ENCODE measurements around the gene ADTRP.

The ADTRP gene

GRCh38 chr6:11764250-11764604 lies 14.4 kb downstream of the ADTRP start:
- Histone ChIP-seq H3K4me3 (ENCODE audit: low read depth, low read length) (no peak overlapping the region), H3K27me3 (replicated peaks) (no peaks in the 10 kb centered on the region), H3K27ac (no peak overlapping the region), H3K36me3 (replicated peaks) (no peaks in the 10 kb centered on the region)
- no peak for TF ChIP-seq CTCF (IDR thresholded peaks at IDR 0.05; ENCODE audit: low read depth, low read length, missing control alignments)
- in situ Hi-C loops (cut with HindIII; ENCODE audit: low pct_ligation_motif_present, low sequenced_read_pairs): loop anchor here (25.0 kb wide), 1 partner anchor 248 kb away; the partner anchor contains the start of gene HIVEP1
- DNase-seq: no peak

GRCh38 chr6:11763460-11764249 lies 14.9 kb downstream of the ADTRP start:
- Histone ChIP-seq H3K27me3 (replicated peaks) (no peaks in the 10 kb centered on the region), H3K36me3 (replicated peaks) (no peaks in the 10 kb centered on the region), H3K27ac (no peak overlapping the region), H3K4me3 (ENCODE audit: low read depth, low read length) (no peak overlapping the region)
- DNase-seq: no peak
- no peak for TF ChIP-seq CTCF (IDR thresholded peaks at IDR 0.05; ENCODE audit: low read depth, low read length, missing control alignments)
- in situ Hi-C loops (cut with HindIII; ENCODE audit: low pct_ligation_motif_present, low sequenced_read_pairs): loop anchor here (25.0 kb wide), 1 partner anchor 249 kb away; the partner anchor contains the start of gene HIVEP1

DNA sequence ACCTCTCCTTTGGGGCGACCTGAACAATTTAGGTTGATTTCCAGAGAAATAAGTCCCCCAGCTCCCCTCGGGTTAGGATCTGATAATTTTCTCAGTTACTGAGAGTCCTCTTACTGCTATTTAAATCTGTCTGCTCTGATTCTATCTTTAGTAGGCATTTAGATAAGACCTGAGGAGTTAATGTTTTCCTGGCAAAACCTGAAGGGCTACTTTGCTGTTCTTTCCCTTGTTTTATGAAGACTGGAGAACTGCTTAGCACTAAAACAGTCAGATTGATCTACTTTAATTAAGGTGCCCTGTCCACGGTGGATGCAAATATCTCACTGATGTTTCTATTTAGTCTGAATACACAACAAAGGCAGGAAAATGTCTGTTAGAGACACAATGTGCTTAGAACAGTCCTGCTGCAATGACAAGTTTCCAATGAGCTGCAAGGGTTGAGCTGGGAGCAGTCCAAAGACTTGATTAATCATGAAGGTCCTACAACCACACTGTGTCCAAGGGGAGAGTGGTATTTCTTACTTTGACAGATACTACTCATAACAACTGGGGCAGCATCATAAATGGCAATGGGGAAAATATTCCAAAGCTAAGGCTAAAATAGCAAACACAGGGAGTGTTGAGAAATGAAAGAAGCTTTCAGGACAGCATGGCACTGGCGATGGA lies 15.7 kb downstream of the ADTRP start:
- DNase-seq: peak; percentile 31
- in situ Hi-C loops (cut with HindIII; ENCODE audit: low pct_ligation_motif_present, low sequenced_read_pairs): loop anchor here (25.0 kb wide), 1 partner anchor 249 kb away; the partner anchor contains the start of gene HIVEP1
- H3K27me3 ChIP-seq (replicated peaks): no peaks in the 10 kb centered on the region
- H3K4me3 ChIP-seq (ENCODE audit: low read depth, low read length): no peak overlapping the region
- no peaks in the 10 kb centered on the region for H3K36me3 ChIP-seq (replicated peaks)
- no peak overlapping the region for H3K27ac ChIP-seq
- no peak for TF ChIP-seq CTCF (IDR thresholded peaks at IDR 0.05; ENCODE audit: low read depth, low read length, missing control alignments)

DNA sequence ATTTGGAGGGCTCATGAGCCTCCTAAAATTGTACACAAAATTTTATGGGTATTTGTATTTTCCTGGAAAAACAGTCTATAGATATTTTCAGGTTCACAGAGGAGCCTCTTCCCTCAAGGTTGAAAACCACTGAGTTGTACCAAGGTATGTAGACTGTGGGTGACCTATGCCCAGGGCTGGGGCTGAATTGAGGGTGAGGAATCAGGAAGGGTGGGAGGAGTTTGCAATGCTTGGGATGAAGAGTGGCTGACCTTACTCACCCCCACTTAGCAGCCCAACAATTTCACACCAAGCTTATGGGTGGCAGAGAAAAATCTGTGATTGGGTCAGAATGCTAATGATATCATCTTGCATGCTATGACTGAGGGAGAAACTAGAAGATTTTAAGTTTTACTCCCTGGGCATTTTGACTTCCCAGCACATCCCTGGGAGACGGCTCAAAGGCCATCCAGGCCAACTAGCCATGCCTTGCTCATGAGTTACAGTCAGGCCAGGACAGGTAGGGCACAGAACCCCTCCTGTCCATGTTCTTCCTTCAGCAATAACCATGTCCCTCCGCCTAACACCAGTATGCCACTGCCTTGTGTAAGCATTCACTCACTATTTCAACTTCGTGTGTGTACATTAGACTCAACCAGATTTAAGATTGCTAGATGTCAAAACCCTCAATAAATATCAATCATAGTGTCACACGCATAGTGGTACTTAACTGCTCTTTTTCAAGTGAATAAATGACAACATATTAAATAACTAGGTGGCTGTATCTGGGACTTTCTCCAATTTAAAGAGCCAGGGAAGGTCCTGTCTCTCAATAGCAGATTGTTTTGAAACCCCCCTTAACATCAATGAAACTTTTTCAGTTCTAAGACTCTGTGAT lies 16.6 kb downstream of the ADTRP start:
- no peak overlapping the region for H3K4me3 ChIP-seq (ENCODE audit: low read depth, low read length)
- H3K36me3 ChIP-seq (replicated peaks): no peaks in the 10 kb centered on the region
- in situ Hi-C loops (cut with HindIII; ENCODE audit: low pct_ligation_motif_present, low sequenced_read_pairs): loop anchor here (25.0 kb wide), 1 partner anchor 250 kb away; the partner anchor contains the start of gene HIVEP1
- TF ChIP-seq CTCF (IDR thresholded peaks at IDR 0.05; ENCODE audit: low read depth, low read length, missing control alignments): no peak
- no peaks in the 10 kb centered on the region for H3K27me3 ChIP-seq (replicated peaks)
- DNase-seq: no peak
- H3K27ac ChIP-seq: no peak overlapping the region

DNA sequence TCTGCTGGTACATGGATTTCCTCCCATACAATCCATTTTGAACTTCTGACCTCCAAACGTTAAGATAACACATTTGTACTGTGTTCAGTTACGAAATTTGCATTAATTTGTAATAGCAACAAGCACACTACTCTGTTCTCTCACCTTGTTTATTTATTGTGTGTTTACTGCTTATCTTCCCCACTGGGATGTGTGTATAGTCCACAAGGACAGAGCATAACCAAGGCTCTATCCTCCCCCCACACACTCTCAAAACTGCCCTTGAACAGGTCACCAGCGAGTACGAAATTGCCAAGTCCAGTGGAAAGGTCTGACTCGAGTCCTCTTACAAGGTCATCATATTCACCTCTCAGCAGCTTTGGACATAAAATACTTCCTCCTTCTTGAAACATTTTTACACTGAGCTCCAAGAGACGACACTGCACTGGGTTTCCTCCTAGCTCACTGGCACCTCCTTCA lies 18.6 kb downstream of the ADTRP start:
- no peak for TF ChIP-seq CTCF (IDR thresholded peaks at IDR 0.05; ENCODE audit: low read depth, low read length, missing control alignments)
- no peak overlapping the region for H3K4me3 ChIP-seq (ENCODE audit: low read depth, low read length)
- DNase-seq: no peak
- H3K36me3 ChIP-seq (replicated peaks): no peaks in the 10 kb centered on the region
- no peaks in the 10 kb centered on the region for H3K27me3 ChIP-seq (replicated peaks)
- no peak overlapping the region for H3K27ac ChIP-seq
- in situ Hi-C loops (cut with HindIII; ENCODE audit: low pct_ligation_motif_present, low sequenced_read_pairs): loop anchor here (25.0 kb wide), 1 partner anchor 252 kb away; the partner anchor contains the start of gene HIVEP1

Measured in brain microvascular endothelial cell (primary cell).